GM21381 (cell line): ENCODE results near the gene ADCY1.

Source experiments
- ATAC-seq: cut with Tn5 transposase; IDR thresholded peaks from one replicate; pipeline ENCODE4 v1.9.1; 2021; ENCODE audit warnings: mild to moderate bottlenecking, moderate library complexity; ENCODE audit not compliant: unreplicated experiment

Gene ADCY1

DNA sequence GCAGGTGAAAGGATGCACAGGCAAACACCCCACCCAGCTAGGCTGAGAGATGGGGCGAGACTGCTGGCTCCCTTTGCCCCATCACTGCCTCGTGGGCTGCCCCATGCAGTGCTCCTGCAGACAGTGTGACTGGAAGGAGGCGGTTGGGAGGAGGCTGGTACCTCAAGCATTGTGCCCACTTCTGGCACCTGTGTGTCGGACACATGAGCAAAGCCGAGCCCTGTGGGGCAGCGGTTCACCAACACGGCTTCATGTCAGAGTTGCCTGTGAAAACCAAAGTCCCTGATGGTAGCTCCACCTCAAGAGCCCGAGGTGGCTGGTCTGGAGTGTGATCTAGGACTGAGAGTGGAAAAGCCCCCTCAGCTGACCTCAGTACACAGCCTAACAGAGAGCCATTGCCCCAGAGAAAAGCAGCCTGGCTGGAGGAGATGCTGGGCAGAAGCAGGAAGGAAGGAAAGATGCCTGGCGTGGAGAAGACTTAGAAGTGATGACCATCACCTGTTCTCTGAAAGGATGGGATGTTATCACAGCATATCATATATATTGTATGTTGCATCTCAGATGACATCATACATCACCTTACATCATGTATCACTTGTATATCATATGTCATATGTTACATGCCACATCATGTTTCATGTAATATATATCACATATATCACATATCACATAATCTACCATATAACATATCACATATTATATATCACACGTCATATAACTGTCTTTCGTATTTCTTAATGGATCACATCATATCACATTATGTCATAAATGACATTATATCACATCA is 75.6 kb downstream of the ADCY1 start:
- no peak for ATAC-seq

DNA sequence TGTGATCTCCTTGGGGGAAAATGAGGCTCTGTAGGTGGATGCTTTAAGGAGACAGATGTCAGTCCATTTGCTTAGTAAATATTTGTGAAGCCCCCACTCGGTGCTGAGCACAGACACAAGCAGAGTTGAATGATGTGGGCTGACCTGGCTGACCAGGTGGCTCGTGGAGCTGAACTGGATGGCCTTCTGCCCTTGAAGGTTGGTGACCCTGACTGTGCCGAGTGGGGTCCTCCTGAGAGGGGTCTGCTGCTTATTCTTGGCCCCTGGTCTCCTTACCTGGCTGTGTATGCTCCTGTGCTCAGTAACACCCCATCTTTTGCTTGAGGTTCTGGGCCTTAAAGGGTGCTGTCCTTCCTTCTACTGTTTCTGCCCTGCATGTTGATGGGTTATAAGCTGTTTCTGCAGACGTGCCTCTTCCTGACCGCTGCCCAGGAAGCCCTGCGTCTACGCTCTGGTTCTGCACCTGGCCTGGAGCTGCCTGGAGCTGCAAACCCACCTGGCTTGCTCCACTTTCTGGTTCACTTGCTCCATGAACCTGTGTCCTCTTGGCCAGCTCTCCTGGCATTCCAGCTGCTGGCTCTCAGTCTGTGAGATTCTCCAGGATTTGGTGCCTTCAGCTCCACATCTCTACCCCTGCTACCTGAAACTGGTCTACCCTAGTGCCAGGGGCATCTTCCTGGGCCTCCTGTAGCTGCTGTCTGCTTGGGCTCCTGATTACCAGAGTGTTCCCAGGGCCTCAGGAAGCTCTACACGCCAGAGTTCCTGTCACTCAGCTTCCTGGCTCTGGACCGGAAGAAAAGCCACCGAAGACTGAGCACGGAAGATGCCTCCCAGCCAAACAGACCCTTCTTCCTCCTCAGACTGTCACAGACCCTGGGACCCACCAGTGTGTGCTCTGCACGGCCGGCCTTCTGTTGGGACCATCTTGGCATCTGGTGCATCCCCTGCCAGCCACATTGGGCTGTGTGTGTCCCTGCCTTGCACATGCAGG is 76.5 kb downstream of the ADCY1 start:
- no peak for ATAC-seq

DNA sequence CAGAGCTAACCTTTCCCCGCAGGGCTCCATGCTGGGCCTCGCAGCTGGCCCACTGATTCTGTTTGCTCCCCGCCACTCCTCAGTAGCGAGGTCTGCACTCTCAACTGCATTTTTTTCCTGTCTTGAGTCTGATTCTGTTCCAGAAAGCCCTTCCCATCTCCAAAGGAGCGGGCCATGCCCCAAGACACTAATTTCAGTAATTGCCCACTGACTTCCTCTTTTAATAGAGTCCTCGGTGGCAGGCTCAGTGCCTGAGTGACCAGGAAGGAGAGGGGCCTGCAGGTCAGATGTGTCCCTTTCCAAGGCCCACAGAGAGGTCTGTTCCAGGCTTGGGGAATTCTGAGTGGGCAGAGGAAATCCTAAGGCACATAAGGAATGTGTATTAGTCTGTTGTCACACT is 77.4 kb downstream of the ADCY1 start:
- ATAC-seq, result no peak

DNA sequence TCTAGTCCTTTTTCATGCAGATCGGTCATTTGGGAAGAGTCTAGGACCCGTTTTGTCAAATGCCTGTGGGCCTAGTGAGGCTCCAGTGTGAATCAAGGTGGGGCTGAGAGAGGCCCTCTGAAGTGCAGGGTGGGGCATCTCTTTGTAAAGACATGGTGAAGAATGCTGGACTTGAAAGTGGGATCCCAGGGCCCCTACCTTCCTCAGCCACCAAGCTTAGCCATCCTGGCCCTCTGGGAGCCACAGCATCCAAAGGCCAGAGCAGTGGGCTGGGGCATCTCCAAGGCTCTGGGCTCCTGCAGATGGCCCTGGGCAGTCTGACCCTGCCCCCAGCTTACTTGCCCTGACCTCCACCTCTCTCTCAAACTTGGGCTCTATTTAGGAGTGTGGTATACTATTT is 78.5 kb downstream of the ADCY1 start:
- no peak for ATAC-seq

DNA sequence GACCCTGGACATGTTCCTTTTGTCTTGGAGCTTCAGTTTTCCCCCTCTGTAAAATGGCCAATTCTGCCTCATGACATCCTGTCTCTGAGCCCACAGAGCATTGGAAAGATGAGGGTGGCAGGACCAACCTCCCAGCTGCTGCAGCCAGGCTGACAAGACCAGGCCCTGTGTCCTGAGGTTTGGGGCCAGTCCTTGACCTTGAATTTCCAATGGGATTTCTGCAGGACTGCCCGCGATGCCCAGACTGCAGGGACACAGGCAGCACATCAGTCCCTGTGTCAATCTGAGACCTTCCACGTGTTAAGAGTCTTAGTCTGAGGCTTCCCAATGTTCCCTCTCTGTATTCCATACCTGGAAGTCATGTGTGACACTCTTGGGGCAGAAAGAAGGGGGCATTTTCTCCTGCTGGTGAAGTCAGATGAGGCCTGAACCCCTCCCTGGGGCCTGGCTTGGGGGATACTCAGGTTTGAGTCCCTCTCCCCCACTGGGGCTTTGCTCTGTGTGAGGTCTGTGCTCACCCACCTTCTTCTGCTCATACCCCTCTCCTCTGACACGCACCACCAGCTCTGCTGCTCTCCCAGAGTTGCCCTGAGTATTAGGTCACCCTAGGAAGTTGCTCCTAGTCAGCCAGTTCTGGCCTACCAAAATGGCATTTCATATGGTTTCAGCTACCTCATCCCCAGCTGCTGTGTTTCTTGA is 79.2 kb downstream of the ADCY1 start:
- no peak for ATAC-seq

DNA sequence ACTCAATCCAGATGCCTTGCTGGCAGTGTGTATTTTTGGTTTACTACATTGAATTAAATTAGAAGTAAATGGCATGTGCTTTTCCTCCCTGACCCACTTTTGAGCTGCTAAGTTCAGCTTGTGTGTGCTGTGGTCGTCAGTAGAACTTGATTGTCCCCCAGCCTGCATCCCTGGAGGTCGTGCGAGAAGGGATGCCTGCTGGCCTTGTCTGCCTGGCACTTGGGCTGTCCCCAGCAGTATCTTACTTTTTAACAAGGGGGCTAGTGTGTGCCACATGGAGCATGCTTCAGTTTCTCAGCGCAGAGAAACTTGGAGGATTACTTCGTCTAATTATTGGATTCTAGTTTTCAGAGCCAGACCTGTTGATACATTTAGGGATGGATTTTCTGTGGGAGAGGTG is 80.2 kb downstream of the ADCY1 start:
- no peak for ATAC-seq

DNA sequence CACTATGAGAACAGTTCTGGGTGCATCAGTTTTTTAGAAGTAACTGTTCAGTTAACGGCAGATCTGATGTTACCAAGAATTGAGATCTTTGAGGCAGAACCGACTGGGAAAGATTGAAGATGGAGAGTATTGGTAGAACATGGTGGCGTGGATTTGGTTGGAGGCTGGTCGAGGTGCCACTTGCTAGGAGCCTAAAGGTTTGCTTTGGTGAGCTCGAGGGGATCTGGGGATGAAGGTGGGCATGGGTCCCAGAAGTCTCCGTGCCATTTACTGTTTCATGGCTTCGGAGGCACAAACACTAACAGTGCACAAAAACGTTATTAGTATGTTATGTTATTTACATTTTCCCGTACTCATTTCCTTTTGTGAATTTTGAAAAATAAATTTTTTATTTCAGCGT is 81.4 kb downstream of the ADCY1 start:
- ATAC-seq, result no peak

DNA sequence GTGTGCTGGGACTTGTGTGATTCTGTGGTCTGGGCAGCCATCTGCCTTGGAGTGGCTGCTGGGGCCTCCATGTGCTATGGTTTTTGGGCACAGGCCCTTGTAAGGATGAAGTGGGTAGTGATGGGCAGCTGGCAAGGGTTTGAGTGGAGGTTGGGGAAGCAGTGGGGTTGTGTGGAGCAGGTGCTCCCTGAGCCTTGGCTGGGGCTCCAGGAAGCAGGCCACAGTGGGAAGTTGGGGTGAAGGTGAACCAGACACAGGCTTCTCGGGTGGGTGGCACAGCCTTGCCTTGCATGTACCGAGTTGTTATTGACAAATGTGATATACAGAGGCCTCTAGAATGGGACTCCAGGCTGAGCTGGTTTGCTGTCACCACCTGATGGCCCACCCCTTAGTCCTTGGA is 82.3 kb downstream of the ADCY1 start:
- no peak for ATAC-seq

DNA sequence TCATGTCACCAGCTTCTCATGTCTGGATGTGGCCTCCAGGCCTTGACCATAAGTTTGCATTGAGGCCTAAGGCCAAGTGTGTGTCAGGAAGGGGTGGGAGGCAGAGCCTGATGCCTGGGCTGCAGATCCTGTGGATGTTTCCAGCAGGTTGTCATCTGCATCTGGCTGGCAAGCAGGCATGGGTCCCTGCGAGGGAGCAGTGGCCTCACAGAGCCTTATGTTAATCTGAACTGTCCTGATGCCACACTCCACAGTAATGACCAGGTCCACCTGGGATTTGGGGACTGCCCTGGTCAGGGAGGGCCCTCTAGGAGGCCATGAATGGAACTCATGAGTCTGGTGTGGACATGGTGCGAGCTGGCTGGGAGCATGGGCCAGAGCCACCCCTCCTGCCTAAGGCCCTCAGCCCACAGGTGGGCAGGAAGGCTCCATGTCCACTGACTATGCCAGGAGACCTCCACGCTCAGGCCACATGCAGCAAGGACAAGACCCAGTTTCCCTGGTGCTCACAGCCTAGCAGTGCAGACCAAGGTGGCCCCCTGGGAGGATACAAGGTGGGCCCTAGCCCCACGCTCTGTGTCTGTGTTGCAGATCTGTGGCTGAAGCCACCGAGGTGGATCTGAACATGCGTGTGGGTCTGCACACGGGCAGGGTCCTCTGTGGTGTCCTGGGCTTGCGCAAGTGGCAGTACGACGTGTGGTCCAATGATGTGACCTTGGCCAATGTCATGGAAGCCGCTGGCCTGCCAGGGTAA is 83.1 kb downstream of the ADCY1 start:
- ATAC-seq, result no peak

DNA sequence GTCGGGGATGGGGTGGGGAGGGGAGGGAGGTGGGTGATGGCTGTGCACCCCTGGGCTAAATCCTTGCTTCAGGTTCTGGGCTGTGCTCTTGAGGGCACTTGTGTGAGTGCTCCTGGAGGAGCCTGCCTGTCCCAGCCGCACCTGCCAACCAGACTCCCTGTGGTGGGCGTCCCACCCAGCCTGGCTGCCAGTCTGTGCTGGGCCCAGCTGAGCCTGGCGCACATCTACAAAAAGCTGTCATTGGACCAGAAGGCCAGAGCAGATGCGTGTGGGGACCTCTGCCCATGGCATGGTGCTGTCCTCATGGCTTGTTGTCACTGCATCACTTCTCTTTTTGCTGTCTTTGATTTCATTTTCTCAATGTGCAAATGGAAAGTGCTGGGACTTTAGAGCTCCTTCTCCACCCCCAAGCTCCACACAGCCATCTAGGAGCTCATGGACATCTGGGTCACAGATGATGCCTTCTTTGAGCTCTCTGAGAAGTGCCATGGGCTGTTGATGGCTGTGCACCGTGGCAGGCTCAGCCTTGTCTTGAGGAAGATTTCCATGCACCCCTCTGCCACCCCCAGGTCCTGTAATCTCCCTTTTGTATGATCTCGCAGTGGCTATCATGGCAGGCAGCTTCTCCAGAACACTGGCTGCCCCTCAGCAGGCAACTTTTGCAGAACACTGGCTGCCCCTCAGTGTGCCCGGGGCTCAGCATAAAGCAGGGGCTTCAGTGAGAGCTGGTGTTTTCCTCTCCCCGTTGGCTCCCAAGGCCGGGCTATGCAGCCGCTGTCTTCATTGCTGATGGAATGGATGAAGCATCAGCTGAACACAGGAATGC is 83.9 kb downstream of the ADCY1 start:
- ATAC-seq, result no peak

DNA sequence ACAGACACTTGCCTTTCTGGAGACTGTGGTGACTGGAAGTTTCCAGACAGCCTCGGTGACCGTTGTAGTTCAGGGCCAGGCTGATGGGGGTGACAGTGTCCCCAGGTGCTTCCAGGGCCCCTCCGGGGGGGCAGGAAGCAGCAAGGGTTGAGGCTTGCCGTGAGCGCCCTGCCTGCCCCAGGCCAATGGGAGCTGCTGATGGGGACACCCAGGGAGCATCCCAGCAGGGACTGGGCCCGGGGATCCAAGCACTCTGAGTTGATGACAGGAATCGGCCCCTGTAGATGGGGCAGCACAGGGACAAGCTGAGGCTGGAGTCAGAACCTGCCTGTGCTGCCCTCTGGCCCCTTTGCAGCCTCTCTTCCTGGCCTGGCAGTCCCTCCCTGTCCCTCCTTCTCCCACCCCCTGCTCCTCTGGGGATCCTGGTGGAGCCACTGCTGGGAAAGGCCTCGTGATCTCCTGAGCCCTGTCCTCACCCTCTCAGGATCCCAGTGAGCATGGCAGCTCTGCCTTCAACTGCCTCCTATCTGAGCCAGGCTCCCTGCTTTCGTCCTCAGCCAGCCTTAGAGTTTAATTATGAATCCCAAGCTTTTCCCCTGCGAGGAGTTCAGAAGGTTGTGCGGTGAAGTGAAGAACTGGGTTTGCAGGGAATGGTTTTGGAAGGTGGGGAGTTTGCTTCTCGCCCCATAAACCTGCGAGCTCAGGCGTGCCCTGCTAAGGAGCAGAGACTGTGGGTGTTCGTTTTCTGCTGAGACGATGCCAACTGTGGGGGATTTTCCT is 84.7 kb downstream of the ADCY1 start:
- no peak for ATAC-seq

DNA sequence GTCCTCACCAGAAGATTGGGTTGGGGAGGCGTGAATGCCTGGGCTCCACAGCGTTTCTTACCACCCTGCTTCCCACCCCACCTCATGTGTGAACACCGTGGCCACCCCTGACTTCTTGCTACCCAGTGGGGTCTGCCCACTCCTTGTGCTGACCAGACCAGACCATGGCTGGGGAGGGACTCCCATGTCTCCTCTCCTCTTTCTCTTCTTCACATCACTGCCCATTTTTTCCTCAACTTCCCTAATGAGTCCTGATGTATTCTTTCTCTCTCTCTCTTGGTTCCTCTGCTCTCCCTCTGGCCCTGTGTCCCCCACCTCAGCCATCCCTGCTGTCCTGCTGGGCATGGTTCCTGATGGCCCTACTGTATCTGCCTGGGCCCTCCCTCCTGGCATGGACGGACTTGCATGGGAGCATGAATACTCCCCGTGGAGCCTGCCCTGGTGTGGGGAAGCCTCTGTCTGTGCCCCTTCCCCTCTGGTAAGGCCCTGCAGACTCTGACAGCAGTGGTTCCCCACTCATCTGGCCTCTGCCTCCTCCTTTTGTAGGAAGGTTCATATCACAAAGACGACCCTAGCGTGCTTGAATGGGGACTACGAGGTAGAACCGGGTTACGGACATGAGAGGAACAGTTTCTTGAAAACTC is 85.5 kb downstream of the ADCY1 start:
- ATAC-seq, result no peak

DNA sequence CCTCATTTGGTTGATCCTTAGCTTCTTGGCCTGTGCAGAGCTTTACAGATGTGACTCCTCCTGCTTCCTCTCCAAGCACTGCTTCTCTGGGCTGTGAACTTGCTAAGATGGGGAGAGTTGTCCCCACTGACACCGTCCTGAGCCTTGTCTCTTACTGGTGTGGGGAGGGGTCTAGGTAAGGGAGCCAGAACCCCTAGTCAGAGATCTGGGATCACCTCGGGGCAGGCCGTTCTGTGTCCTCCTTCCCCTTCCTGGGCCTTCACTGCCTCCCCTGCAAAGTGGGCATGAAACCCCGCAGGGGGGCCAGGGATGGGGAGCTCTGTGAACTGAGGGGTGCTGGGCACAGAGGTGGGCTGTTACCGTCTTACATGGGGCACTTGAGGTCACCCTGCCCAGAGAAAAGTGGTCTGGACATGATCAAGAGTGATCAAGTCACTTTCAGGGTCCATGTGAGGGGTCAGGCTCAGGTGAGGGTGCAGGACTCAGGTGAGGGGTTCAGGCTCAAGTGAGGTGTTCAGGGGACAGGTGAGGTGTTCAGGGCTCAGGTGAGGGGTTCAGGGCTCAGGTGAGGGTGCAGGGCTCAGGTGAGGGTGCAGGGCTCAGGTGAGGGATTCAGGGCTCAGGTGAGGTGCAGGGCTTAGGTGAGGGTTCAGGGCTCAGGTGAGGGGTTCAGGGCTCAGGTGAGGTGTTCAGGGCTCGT is 86.2 kb downstream of the ADCY1 start:
- no peak for ATAC-seq

DNA sequence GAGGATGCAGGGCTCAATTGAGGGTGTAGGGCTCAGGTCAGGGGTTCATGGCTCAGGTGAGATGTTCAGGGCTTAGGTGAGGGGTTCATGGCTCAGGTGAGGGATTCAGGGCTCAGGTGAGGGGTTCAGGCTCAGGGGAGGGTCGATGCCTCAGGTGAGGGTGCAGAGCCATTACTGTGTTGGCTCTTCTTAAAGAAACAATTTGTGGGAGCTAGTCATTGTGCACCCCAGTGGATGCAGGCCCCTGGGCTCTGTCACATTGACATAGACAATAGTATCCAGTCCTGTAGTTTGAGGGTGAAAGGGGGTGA is 86.7 kb downstream of the ADCY1 start:
- ATAC-seq, result no peak

DNA sequence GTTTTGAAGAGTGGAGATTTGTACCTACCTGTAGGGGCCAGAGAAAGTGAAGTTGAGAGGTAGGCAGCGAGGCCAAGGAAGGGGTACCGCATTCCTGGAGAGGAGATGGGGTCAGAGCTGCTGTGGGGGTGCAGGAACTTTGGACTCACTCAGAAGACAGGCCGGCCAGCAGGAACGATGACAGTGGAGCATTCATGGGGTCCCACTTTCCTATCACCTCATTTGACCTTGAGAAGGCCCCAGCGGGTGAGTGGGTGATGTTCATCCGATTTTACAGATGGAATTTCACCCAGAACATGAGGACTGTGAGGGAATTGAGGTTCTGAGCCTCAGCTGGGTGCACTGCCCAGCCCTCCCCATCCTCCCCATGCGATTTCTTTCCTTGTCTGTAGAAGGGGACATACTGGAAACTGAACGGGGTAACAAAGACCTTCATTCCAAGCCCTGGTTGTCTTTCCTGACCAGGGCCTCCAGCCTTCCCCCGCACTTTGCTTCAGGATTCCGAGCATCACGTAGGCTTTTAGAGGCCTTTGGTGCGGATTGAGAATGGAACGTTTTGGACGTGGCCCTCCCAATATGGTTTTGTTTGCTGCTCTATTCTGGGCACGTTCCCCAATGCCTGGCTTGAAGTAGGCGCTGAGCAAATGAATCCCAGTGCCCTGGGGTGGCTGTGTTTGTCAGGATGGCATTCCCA is 87.3 kb downstream of the ADCY1 start:
- no peak for ATAC-seq

DNA sequence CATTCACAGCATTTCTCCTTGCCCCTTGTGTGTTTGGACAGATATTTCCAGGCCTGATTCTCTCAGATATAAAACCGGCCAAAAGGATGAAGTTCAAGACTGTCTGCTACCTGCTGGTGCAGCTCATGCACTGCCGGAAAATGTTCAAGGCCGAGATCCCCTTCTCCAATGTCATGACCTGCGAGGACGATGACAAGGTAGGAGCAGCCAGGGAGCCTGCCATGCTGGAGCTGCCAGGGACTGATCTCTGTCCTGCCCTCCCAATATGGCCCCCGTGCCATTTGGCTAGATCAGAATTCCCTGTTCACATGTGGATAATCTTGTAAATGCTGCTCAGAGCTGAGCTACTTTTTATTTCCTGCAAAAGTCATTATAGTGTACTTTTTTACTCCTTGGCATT is 87.8 kb downstream of the ADCY1 start:
- ATAC-seq, result no peak

DNA sequence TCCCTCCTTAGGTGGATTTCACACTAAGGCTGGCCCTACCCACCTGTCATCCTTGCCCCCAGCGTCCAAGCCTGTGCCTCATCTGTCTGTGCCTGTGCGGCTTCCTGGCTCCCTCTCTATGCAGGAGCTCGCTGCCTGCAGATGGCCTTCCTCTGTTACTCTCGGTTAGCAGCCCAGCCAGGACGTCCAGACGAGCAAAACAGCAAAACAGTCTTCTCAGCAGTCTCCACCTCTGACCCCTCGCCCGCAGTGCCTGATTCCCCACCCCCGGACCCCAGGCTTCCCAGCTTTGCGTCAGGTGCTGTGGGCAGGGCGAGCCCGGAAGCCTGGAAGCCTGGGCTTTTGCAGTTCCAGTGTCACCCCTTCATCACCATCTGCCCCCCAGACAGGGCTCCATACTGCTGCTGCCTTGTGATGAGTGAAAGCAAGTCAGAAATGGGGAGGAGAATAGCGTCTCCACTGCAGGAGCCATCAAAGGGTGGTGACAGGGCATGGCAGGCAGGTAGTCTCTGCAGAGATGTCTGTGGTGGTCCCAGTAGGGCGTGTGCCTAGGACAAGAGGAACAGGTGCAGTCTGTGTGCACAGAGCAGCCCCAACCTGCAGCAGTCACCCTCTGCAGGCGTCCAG is 88.5 kb downstream of the ADCY1 start:
- no peak for ATAC-seq
